Common myeloid progenitor, CD34-positive (primary cell): ENCODE results near the gene THYN1.

ENCODE experiments used
- CTCF ChIA-PET: fragments of 350-600 bp; sonication (Branson Sonifier 250); formaldehyde crosslinking; loops from one replicate; lab custom pipeline; 2021; ENCODE audit warnings: antibody characterized with exemption; lab: Charles Lee
- POLR2A ChIA-PET: fragments of 350-600 bp; sonication (Branson Sonifier 250); formaldehyde crosslinking; loops from one replicate; lab custom pipeline; 2021; ENCODE audit warnings: antibody characterized with exemption; lab: Charles Lee
- DNase-seq, 3 donors: peaks; one replicate each; pipeline versions ENCODE4 v3.0.0 to v3.0.0-alpha.2; 2013
- H3K27ac ChIP-seq, 2 experiments: 1 replicate in 1 of 2; 2 replicates in 1 of 2; pipeline ENCODE4 v1.7.0; 2013; ENCODE audit warnings: inconsistent platforms in 2 of 2, low read length in 2 of 2, mild to moderate bottlenecking in 2 of 2, low read depth in 1 of 2, moderate library complexity in 1 of 2; ENCODE audit not compliant: severe bottlenecking in 2 of 2, insufficient read depth in 1 of 2, poor library complexity in 1 of 2
- H3K27me3 ChIP-seq, 5 experiments: replicated peaks in 2 of 5; 1 replicate in 3 of 5; 2 replicates in 2 of 5; pipeline versions ENCODE4 v1.6.1 to v1.7.0; 2013; ENCODE audit warnings: low read length in 4 of 5, mild to moderate bottlenecking in 2 of 5, moderate library complexity in 2 of 5, inconsistent platforms in 1 of 5; ENCODE audit not compliant: insufficient read depth in 5 of 5, control insufficient read depth in 4 of 5
- H3K36me3 ChIP-seq, 4 experiments: 1 replicate in 2 of 4; 2 replicates in 2 of 4; pipeline versions ENCODE4 v1.6.1 to v1.7.0; 2013; ENCODE audit warnings: low read length in 3 of 4, control low read depth in 1 of 4, mild to moderate bottlenecking in 1 of 4; ENCODE audit not compliant: control insufficient read depth in 4 of 4, insufficient read depth in 4 of 4
- H3K4me1 ChIP-seq, 4 experiments: 1 replicate in 3 of 4; 2 replicates in 1 of 4; pipeline versions ENCODE4 v1.6.1 to v1.7.1; 2013; ENCODE audit warnings: low read length in 3 of 4, mild to moderate bottlenecking in 3 of 4, control low read depth in 1 of 4, inconsistent platforms in 1 of 4, moderate library complexity in 1 of 4; ENCODE audit not compliant: control insufficient read depth in 4 of 4, insufficient read depth in 4 of 4; ENCODE audit errors: control extremely low read depth in 1 of 4
- H3K4me3 ChIP-seq, 7 experiments: 1 replicate in 4 of 7; 2 replicates in 3 of 7; pipeline versions ENCODE4 v1.5.1 to v1.7.0; 2013; ENCODE audit warnings: mild to moderate bottlenecking in 7 of 7, low read length in 6 of 7, moderate library complexity in 6 of 7, inconsistent platforms in 2 of 7, low read depth in 2 of 7, control low read depth in 1 of 7; ENCODE audit not compliant: insufficient read depth in 4 of 7, control insufficient read depth in 1 of 7; ENCODE audit errors: extremely low read depth in 1 of 7
- H3K9me3 ChIP-seq, 5 experiments: 1 replicate in 4 of 5; 2 replicates in 1 of 5; pipeline versions ENCODE4 v1.6.1 to v1.7.1; 2013; ENCODE audit warnings: low read length in 4 of 5, mild to moderate bottlenecking in 2 of 5, inconsistent platforms in 1 of 5, low read depth in 1 of 5, moderate library complexity in 1 of 5; ENCODE audit not compliant: control insufficient read depth in 4 of 5, insufficient read depth in 2 of 5; ENCODE audit errors: control extremely low read depth in 1 of 5
- WGBS: methylation state at CpG from one replicate; pipeline ENCODE4 v1.1.5; 2013; ENCODE audit not compliant: insufficient coverage; 5-methylcytosine and 5-hydroxymethylcytosine counted together

Gene THYN1

DNA sequence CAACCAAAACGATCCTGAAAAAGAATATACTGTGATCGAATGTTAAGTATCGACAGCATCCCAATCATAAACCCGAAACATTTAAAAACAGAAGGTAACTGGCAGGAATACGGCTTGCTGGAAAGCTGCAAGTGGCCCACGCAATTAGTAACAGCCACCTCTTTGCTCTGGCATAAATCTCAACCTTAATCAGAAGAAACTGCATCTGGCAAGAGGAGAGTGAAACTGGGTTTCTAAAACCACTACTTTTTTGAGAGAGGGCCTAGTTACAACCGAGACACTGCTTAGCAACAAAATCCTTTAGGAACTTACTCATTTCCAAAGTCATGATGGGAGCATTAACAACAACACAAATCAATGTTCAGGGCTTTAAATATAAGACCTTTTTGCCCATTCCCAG is 37.3 kb downstream of the THYN1 start:
- Histone ChIP-seq H3K4me3 (no peak overlapping the region), H3K4me1 (no peaks in the 10 kb centered on the region), H3K9me3 (no peaks in the 10 kb centered on the region), H3K27ac (no peak overlapping the region), H3K27me3 (no peaks in the 10 kb centered on the region), H3K36me3 (peaks cover 7 to 51% (median 27%) of the 10 kb centered on the region in 4 experiments)
- POLR2A ChIA-PET: no interaction called here
- CTCF ChIA-PET: no interaction called here
- WGBS: 97% methylated on average over 7 of the region's 7 CpGs
- no peak for DNase-seq

DNA sequence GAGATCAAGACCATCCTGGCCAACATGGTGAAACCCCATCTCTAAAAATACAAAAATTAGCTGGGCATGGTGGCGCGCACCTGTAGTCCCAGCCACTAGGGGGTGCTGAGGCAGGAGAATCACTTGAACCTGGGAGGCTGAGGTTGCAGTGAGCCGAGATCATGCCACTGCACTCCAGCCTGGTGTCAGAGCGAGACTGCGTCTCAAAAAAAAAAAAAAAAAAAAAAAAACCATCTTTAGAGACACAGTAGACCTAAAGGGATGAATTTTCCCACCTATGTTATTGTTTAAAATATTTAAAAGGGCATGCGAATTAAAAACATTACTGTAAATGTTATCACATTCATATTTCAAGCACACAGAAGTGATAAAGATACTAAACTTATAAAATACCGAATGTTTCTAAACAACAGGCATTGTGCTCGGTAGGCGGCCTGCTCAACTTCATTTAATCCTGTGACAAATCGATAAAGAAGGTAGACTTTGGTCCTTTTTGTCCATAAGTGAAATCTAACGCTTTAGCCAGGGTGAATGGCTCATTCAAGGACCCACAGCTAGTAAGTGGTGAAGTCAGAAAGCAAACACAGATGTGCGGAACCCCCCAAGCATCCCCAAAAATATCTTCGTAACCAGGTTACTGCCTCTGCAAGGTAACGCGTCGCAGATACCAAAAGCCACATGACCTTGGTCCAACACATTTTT is 45.5 kb downstream of the THYN1 start:
- DNase-seq: peak; percentile 36 to 61 (median 58)
- Histone ChIP-seq H3K27ac (no peak overlapping the region), H3K27me3 (no peaks in the 10 kb centered on the region), H3K4me3 (no peak overlapping the region), H3K9me3 (no peaks in the 10 kb centered on the region), H3K36me3 (peaks cover 14 to 73% (median 57%) of the 10 kb centered on the region in 4 experiments), H3K4me1 (no peaks in the 10 kb centered on the region)
- ChIA-PET POLR2A (interaction anchor here (1.5 kb wide), 1 partner anchor 17 kb away, joined by 4 read pairs; the partner anchor contains the start of genes NCAPD3 and VPS26B), CTCF (interaction anchor here (0.7 to 3.6 kb wide), 6 partner anchors 17 to 133 kb away, joined by 3 to 17 read pairs (median 4); partner anchors contain the start of genes NCAPD3 and VPS26B)
- 97% methylated on average over 12 of the region's 16 CpGs for WGBS

DNA sequence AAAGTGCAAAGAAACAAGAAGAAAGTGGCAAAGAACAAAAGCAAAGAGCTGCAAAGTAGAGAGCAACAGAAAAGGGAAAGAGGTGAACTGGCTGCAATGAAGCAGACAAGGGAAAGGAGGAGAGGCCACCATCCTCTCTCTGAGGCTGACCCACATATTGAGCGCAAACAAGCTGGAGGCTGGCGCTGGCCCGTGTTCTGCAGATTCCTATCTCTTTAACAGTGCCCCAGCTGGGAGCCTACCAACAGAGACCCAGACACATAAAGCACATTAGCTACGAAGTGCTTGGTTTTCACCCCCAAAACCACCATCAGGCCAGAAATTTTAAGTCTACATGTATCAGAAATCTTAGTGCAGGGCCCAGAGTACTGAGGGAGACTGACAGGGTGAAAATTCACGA is 47.0 kb downstream of the THYN1 start:
- DNase-seq: no peak
- peaks cover 18 to 84% (median 70%) of the 10 kb centered on the region in 4 experiments for H3K36me3 ChIP-seq
- no peaks in the 10 kb centered on the region for H3K27me3 ChIP-seq
- POLR2A ChIA-PET: no interaction called here
- H3K4me3 ChIP-seq: no peak overlapping the region
- H3K9me3 ChIP-seq: no peaks in the 10 kb centered on the region
- no peaks in the 10 kb centered on the region for H3K4me1 ChIP-seq
- no peak overlapping the region for H3K27ac ChIP-seq
- CTCF ChIA-PET: interaction anchor here (1.0 to 2.0 kb wide), 2 partner anchors 11 to 38 kb away, joined by 3 to 8 read pairs; no protein-coding TSS in a partner anchor
- WGBS: 100% methylated on average over 1 of the region's 5 CpGs

DNA sequence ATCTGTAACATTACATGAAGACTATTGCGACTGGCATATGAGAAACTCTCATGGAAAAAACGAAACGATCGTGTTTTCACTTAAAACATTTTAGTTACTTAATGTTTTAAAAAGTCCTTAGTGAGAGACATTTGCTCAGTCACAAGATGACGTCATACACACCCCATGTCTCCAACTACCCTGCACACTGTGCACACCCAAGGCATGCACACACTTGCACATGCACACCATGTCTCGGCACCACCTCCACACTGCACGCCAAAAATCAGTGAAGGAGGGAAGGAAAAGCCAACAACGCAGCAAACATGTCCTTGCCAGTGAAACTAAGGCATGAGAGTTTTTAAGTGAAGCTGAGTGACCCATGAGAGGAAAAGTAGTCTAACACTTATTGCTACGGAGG is 47.4 kb downstream of the THYN1 start:
- H3K4me1 ChIP-seq: no peaks in the 10 kb centered on the region
- DNase-seq: no peak
- no peaks in the 10 kb centered on the region for H3K27me3 ChIP-seq
- ChIA-PET POLR2A (no interaction called here), CTCF (interaction anchor here (1.0 to 2.0 kb wide), 2 partner anchors 11 to 39 kb away, joined by 3 to 8 read pairs; no protein-coding TSS in a partner anchor)
- H3K4me3 ChIP-seq: no peak overlapping the region
- 95% methylated on average over 4 of the region's 9 CpGs for WGBS
- H3K27ac ChIP-seq: no peak overlapping the region
- H3K9me3 ChIP-seq: no peaks in the 10 kb centered on the region
- peaks cover 18 to 85% (median 72%) of the 10 kb centered on the region in 4 experiments for H3K36me3 ChIP-seq

DNA sequence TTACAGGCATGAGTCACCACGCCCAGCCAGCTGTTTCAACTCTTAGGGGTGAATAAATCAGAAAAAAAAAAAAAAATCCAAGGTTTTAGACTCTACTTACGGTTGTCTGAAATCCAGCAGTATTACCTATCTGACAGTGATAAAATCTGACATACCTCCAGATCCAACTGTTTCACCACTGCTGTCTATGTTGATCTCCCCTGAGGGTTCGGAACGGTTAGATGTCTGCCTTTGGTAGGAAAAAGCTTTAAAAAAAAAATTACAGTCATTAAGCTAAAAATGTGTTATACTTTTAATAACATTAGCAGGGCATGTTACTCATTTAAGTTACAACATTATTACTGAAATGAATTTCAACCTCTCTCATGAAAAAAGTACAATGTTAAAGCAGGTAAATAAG is 50.5 kb downstream of the THYN1 start:
- no peaks in the 10 kb centered on the region for H3K9me3 ChIP-seq
- no peak for DNase-seq
- WGBS: no CpG with 5 or more reads among the region's 4 CpGs
- H3K4me1 ChIP-seq: no peaks in the 10 kb centered on the region
- H3K27ac ChIP-seq: no peak overlapping the region
- H3K27me3 ChIP-seq: no peaks in the 10 kb centered on the region
- peaks cover 21 to 75% (median 59%) of the 10 kb centered on the region in 4 experiments for H3K36me3 ChIP-seq
- ChIA-PET POLR2A (no interaction called here), CTCF (interaction anchor here (1.0 kb wide), 2 partner anchors 10 to 47 kb away, joined by 3 read pairs; no protein-coding TSS in a partner anchor)
- H3K4me3 ChIP-seq: no peak overlapping the region

DNA sequence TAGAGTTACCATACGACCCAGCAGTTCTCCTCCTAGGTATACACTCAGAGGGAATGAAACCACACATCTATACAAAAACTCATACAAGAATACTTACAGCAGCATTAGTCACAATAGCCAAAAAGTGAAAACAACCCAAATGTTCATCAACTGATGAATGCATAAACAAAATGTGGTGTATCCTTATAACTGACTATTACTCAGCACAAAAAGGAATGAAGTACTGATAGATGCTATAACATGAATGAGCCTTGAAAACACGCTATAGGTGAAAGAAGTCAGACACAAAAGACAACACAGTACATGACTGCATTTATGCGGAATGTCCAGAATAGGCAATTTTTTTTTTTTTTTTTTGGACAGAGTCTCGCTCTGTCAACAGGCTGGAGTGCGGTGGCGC is 52.5 kb downstream of the THYN1 start:
- Histone ChIP-seq H3K4me1 (no peaks in the 10 kb centered on the region), H3K36me3 (peaks cover 19 to 72% (median 51%) of the 10 kb centered on the region in 4 experiments), H3K9me3 (no peaks in the 10 kb centered on the region), H3K27ac (no peak overlapping the region), H3K4me3 (no peak overlapping the region), H3K27me3 (no peaks in the 10 kb centered on the region)
- no peak for DNase-seq
- WGBS: 100% methylated on average over 4 of the region's 6 CpGs
- ChIA-PET CTCF (no interaction called here), POLR2A (no interaction called here)

DNA sequence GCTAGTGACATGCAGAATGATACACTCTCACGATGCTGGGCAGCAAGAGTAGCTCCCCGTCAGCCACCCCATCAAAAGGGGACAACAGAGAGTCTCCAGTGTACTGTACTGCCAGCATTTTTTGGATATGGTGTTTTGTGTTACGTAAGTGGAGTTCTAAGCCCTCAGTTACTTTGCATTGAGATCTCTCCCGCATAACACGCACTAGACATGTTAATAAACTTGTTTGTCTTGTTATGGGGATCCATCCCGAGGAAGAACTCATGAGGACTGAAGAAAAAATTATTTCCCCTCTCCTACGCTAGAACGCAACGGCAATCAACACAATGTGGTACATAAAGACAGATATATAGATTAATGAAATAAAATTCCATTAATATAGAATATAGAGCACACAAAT is 53.6 kb downstream of the THYN1 start:
- H3K36me3 ChIP-seq: peaks cover 23 to 71% (median 48%) of the 10 kb centered on the region in 4 experiments
- H3K9me3 ChIP-seq: no peaks in the 10 kb centered on the region
- no peak overlapping the region for H3K4me3 ChIP-seq
- no peak overlapping the region for H3K27ac ChIP-seq
- no peak for DNase-seq
- no peaks in the 10 kb centered on the region for H3K27me3 ChIP-seq
- no peaks in the 10 kb centered on the region for H3K4me1 ChIP-seq
- CTCF ChIA-PET: no interaction called here
- POLR2A ChIA-PET: interaction anchor here (0.5 kb wide), 1 partner anchor 10 kb away, joined by 3 read pairs; no protein-coding TSS in a partner anchor
- 100% methylated on average over 2 of the region's 9 CpGs for WGBS
